HCT116 (cell line): ENCODE data around the gene RAET1G. TPM values are rescaled to one million over a fixed set of nuclear protein-coding genes. Genes with fewer than 3 reads are reported as not detected.

Experiments used
- ATAC-seq: fragments of 200-7000 bp; cut with Tn5 transposase; 2 replicates; pipeline ENCODE4 v1.9.1; 2020; ENCODE audit warnings: mild to moderate bottlenecking, moderate library complexity
- BruUV-seq: library from RNA; stranded (reverse); fragments of 400-500 nt; replicated peaks from 2 replicates; lab custom pipeline; 2021; lab: Mats Ljungman, UMichigan
- CTCF ChIA-PET: fragments of 300-600 bp; sonication (Branson Sonifier 250); formaldehyde crosslinking; loops from one replicate; lab custom pipeline; 2021; ENCODE audit warnings: antibody characterized with exemption; lab: Charles Lee
- POLR2A ChIA-PET: fragments of 300-600, 350-600 bp; sonication (Branson Sonifier 250); formaldehyde crosslinking; loops from one replicate; lab custom pipeline; 2021; ENCODE audit warnings: antibody characterized with exemption; lab: Charles Lee
- RAD21 ChIA-PET, 2 experiments: fragments of 300-600 bp; sonication (Branson Sonifier 250); formaldehyde crosslinking; loops; one replicate each; lab custom pipeline; 2023; ENCODE audit warnings: low total read pairs in 2 of 2; ENCODE audit not compliant: uncharacterized antibody in 2 of 2, unreplicated experiment in 2 of 2, low non-redundant PET in 1 of 2; lab: Charles Lee
- DNase-seq: peaks from one replicate; pipeline ENCODE4 v3.0.0-alpha.2; 2010; ENCODE audit warnings: low read depth, low spot score
- H2AFZ ChIP-seq: fragments of 200-600 bp; shearing (Covaris generic), sonication (generic); 2 replicates; pipeline ENCODE4 v1.6.1; 2017; ENCODE audit warnings: low read depth, mixed run types, mixed read lengths, antibody characterized with exemption, low read length; ENCODE audit not compliant: poor library complexity, severe bottlenecking
- H3K27ac ChIP-seq: 2 replicates; pipeline ENCODE4 v1.5.1; 2012; ENCODE audit warnings: low read depth, low read length
- H3K27me3 ChIP-seq: fragments of 200-600 bp; sonication (generic); 2 replicates; pipeline ENCODE4 v1.6.1; 2016; ENCODE audit warnings: mixed run types, low read length, mixed read lengths; ENCODE audit not compliant: insufficient read depth
- H3K36me3 ChIP-seq, 2 experiments: fragments of 200-500 bp in 1 of 2; fragments of 200-600 bp in 1 of 2; sonication (Bioruptor generic) in 1 of 2; sonication (generic) in 1 of 2; 2 replicates each; pipeline versions ENCODE4 v1.5.1 to v1.6.1; 2014 to 2016; ENCODE audit warnings: low read length in 2 of 2, inconsistent platforms in 1 of 2, mixed read lengths in 1 of 2, mixed run types in 1 of 2; ENCODE audit not compliant: insufficient read depth in 2 of 2, control insufficient read depth in 1 of 2
- H3K4me1 ChIP-seq, 2 experiments: fragments of 200-600 bp in 1 of 2; sonication (generic) in 1 of 2; 2 replicates each; pipeline versions ENCODE4 v1.5.1 to v1.6.1; 2012 to 2017; ENCODE audit warnings: low read length in 2 of 2, inconsistent platforms in 1 of 2, mild to moderate bottlenecking in 1 of 2, mixed read lengths in 1 of 2, mixed run types in 1 of 2, moderate library complexity in 1 of 2; ENCODE audit not compliant: insufficient read depth in 2 of 2, control insufficient read depth in 1 of 2
- H3K4me2 ChIP-seq: fragments of 200-600 bp; sonication (generic); 2 replicates; pipeline ENCODE4 v1.6.1; 2017; ENCODE audit warnings: mixed run types, low read length, mixed read lengths
- H3K4me3 ChIP-seq, 2 experiments: fragments of 200-600 bp in 1 of 2; sonication (generic) in 1 of 2; replicated peaks in 1 of 2; 2 replicates each; pipeline ENCODE4 v1.5.1; 2011 to 2016; ENCODE audit warnings: low read length in 2 of 2, control low read depth in 1 of 2, low read depth in 1 of 2, mild to moderate bottlenecking in 1 of 2, mixed read lengths in 1 of 2, mixed run types in 1 of 2
- H3K79me2 ChIP-seq: fragments of 200-600 bp; sonication (generic); 2 replicates; pipeline ENCODE4 v1.6.1; 2017; ENCODE audit warnings: mild to moderate bottlenecking, mixed run types, low read length, moderate library complexity, mixed read lengths; ENCODE audit not compliant: insufficient read depth
- H3K9ac ChIP-seq: fragments of 200-600 bp; sonication (generic); 2 replicates; pipeline ENCODE4 v1.6.1; 2016; ENCODE audit warnings: low read length, mixed read lengths
- H3K9me2 ChIP-seq: fragments of 200-600 bp; sonication (generic), shearing (Covaris generic); 2 replicates; pipeline ENCODE4 v1.6.1; 2017; ENCODE audit warnings: mixed run types, mild to moderate bottlenecking, moderate library complexity; ENCODE audit not compliant: insufficient read depth
- H3K9me3 ChIP-seq, 2 experiments: fragments of 200-500 bp in 1 of 2; fragments of 200-600 bp in 1 of 2; sonication (Bioruptor generic) in 1 of 2; sonication (generic) in 1 of 2; 2 replicates each; pipeline ENCODE4 v1.6.1; 2014 to 2017; ENCODE audit warnings: low read length in 2 of 2, mixed read lengths in 2 of 2, inconsistent platforms in 1 of 2, low read depth in 1 of 2, mild to moderate bottlenecking in 1 of 2, mixed run types in 1 of 2, moderate library complexity in 1 of 2; ENCODE audit not compliant: control insufficient read depth in 1 of 2, insufficient read depth in 1 of 2
- H4K20me1 ChIP-seq: fragments of 200-600 bp; sonication (generic), shearing (Covaris generic); 2 replicates; pipeline ENCODE4 v1.6.1; 2017; ENCODE audit warnings: mixed run types, mild to moderate bottlenecking, moderate library complexity; ENCODE audit not compliant: insufficient read depth
- ATF3 ChIP-seq: IDR thresholded peaks from 2 replicates; pipeline ENCODE4 v1.6.1; 2012
- CBX3 ChIP-seq: IDR thresholded peaks from 2 replicates; pipeline ENCODE4 v1.6.1; 2012; ENCODE audit warnings: low read depth
- CTCF ChIP-seq, 3 experiments: fragments of 200-600 bp in 1 of 3; sonication (generic) in 1 of 3; IDR thresholded peaks in 2 of 3; conservative IDR thresholded peaks in 1 of 3; 2 replicates each; pipeline ENCODE4 v1.5.1; 2012 to 2017; ENCODE audit warnings: low read depth in 2 of 3, low read length in 2 of 3, antibody characterized with exemption in 1 of 3, borderline replicate concordance in 1 of 3, control low read depth in 1 of 3, mild to moderate bottlenecking in 1 of 3, mixed read lengths in 1 of 3, mixed run types in 1 of 3, moderate library complexity in 1 of 3; ENCODE audit not compliant: insufficient read depth in 1 of 3
- ELF1 ChIP-seq: IDR thresholded peaks from 2 replicates; pipeline ENCODE4 v1.6.1; 2012; ENCODE audit warnings: low read depth, borderline replicate concordance
- EZH2 ChIP-seq: fragments of 200-600 bp; sonication (generic); IDR thresholded peaks from 2 replicates; pipeline ENCODE4 v1.6.1; 2017; ENCODE audit warnings: antibody characterized with exemption, mixed run types
- EZH2phosphoT487 ChIP-seq: fragments of 200-600 bp; IDR thresholded peaks from 2 replicates; pipeline ENCODE4 v1.6.1; 2018; ENCODE audit warnings: antibody characterized with exemption, borderline replicate concordance
- FOSL1 ChIP-seq: IDR thresholded peaks from 2 replicates; pipeline ENCODE4 v1.6.1; 2012; ENCODE audit warnings: low read depth
- MAX ChIP-seq: IDR thresholded peaks from 2 replicates; pipeline ENCODE4 v1.6.1; 2012
- POLR2A ChIP-seq: IDR thresholded peaks from 2 replicates; pipeline ENCODE4 v1.7.0; 2011; ENCODE audit warnings: borderline replicate concordance; ENCODE audit not compliant: insufficient read depth, insufficient read length; ENCODE audit errors: extremely low read depth
- POLR2AphosphoS5 ChIP-seq: IDR thresholded peaks from 2 replicates; pipeline ENCODE4 v1.6.1; 2011; ENCODE audit warnings: mild to moderate bottlenecking, low read depth, low read length, moderate library complexity
- RAD21 ChIP-seq: IDR thresholded peaks from 2 replicates; pipeline ENCODE4 v1.6.1; 2012; ENCODE audit warnings: low read depth, mild to moderate bottlenecking
- REST ChIP-seq: IDR thresholded peaks from 2 replicates; pipeline ENCODE4 v1.6.1; 2012; ENCODE audit warnings: low read depth
- SIN3A ChIP-seq: IDR thresholded peaks from 2 replicates; pipeline ENCODE4 v1.6.1; 2012; ENCODE audit warnings: low read depth
- SP1 ChIP-seq: IDR thresholded peaks from 2 replicates; pipeline ENCODE4 v1.6.1; 2012; ENCODE audit warnings: low read depth
- SRF ChIP-seq: IDR thresholded peaks from 2 replicates; pipeline ENCODE4 v1.6.1; 2012; ENCODE audit warnings: low read depth
- TCF7L2 ChIP-seq: IDR thresholded peaks from 2 replicates; pipeline ENCODE4 v1.7.0; 2011; ENCODE audit warnings: borderline replicate concordance, inconsistent platforms; ENCODE audit not compliant: insufficient read depth, insufficient read length; ENCODE audit errors: extremely low read depth
- YY1 ChIP-seq: IDR thresholded peaks from 2 replicates; pipeline ENCODE4 v1.6.1; 2011; ENCODE audit warnings: low read length, low read depth, moderate library complexity, mild to moderate bottlenecking; ENCODE audit not compliant: insufficient replicate concordance; ENCODE audit errors: extremely low read depth
- ZNF274 ChIP-seq: fragments of 200-500 bp; sonication (Bioruptor generic); IDR thresholded peaks from 2 replicates; pipeline ENCODE4 v1.6.1; 2014; ENCODE audit warnings: mild to moderate bottlenecking, low read depth, low read length, inconsistent platforms
- intact Hi-C: fragments of 100-400 bp; cut with micrococcal nuclease; formaldehyde crosslinking; loops from 2 replicates; pipeline ENCODE4 v1.10.0; 2022
- total RNA-seq: library from RNA; stranded (reverse); gene quantifications from one replicate; pipeline ENCODE4 v1.2.1, GENCODE V29; 2021; ENCODE audit not compliant: unreplicated experiment

RAET1G gene
- total RNA-seq, 1 experiment from 2014 or later, result 0.37 TPM

GRCh38 chr6:149903938-149904611, 18.8 kb downstream of the RAET1G start:
- no peaks in the 10 kb centered on the region for H4K20me1 ChIP-seq
- no peak overlapping the region for H2AFZ ChIP-seq
- H3K79me2 ChIP-seq, result no peaks in the 10 kb centered on the region
- no peak overlapping the region for H3K9ac ChIP-seq
- ATAC-seq, result peak; percentile 30; the same call in 1 of the 2 replicates
- no peak overlapping the region for H3K27ac ChIP-seq
- H3K4me1 ChIP-seq, result no peaks in the 10 kb centered on the region
- ChIA-PET POLR2A (no interaction called here), CTCF (interaction anchor here (0.8 to 1.5 kb wide), 6 partner anchors 9 to 69 kb away, joined by 3 to 6 read pairs (median 3); no protein-coding TSS in a partner anchor), RAD21 (no interaction called here)
- no peak overlapping the region for H3K4me3 ChIP-seq
- H3K36me3 ChIP-seq, result no peaks in the 10 kb centered on the region
- peaks cover 5% of the 10 kb centered on the region in 2 experiments; a peak in 2 of 4 replicates for H3K9me3 ChIP-seq
- TF ChIP-seq CTCF (IDR thresholded peaks at IDR 0.05 in 2 of 3, conservative IDR thresholded peaks at IDR 0.05 in 1 of 3; ENCODE audit: borderline replicate concordance in 1 of 3, insufficient read depth in 1 of 3, low read depth in 2 of 3, low read length in 2 of 3) (0 out of 6 replicates have a peak, but pooled peaks of 2 of the 3 experiments have one; percentile 1 to 9), FOSL1 (no peak), SP1 (no peak), TCF7L2 (no peak), EZH2 (no peak), CBX3 (no peak), SIN3A (no peak), POLR2A (no peak), ELF1 (no peak), ZNF274 (no peak), EZH2phosphoT487 (no peak), REST (no peak), ATF3 (no peak), RAD21 (0 out of 2 replicates have a peak, but pooled peaks have one; percentile 12), MAX (no peak), POLR2AphosphoS5 (no peak), YY1 (no peak), SRF (no peak)
- intact Hi-C loops, result no loop called here
- no TSS peak for BruUV-seq
- H3K27me3 ChIP-seq, result no peaks in the 10 kb centered on the region
- no peak for DNase-seq
- H3K9me2 ChIP-seq, result no peaks in the 10 kb centered on the region
- no peak overlapping the region for H3K4me2 ChIP-seq
